Activated CD8-positive, alpha-beta T cell treated with anti-CD3 and anti-CD28 coated beads for 36 hours (primary cell): ENCODE results near the gene ACTR1A. TPM values are rescaled to one million over a fixed set of nuclear protein-coding genes. Genes with fewer than 3 reads are reported as not detected.

Experiments used
- ATAC-seq: fragments of 200-7000 bp; cut with Tn5 transposase; one replicate; pipeline ENCODE4 v1.10.0; 2021; ENCODE audit warnings: mild to moderate bottlenecking, moderate library complexity
- CTCF ChIA-PET: fragments of 350-600 bp; sonication (Branson Sonifier 250); formaldehyde crosslinking; loops from one replicate; lab custom pipeline; 2021; ENCODE audit warnings: antibody characterized with exemption; lab: Charles Lee
- POLR2A ChIA-PET: fragments of 350-600 bp; sonication (Branson Sonifier 250); formaldehyde crosslinking; loops from one replicate; lab custom pipeline; 2021; ENCODE audit warnings: antibody characterized with exemption; lab: Charles Lee
- DNase-seq: peaks from one replicate; pipeline ENCODE4 v3.0.0-alpha.2; 2020
- H3K27ac Mint-ChIP-seq: one replicate; pipeline ENCODE4 v1.8.0; 2021; ENCODE audit warnings: mild to moderate bottlenecking, mixed read lengths
- H3K27me3 Mint-ChIP-seq: one replicate; pipeline ENCODE4 v1.8.0; 2021; ENCODE audit warnings: mixed read lengths
- H3K36me3 Mint-ChIP-seq: one replicate; pipeline ENCODE4 v1.8.0; 2021; ENCODE audit warnings: low read depth, mixed read lengths
- H3K4me1 Mint-ChIP-seq: one replicate; pipeline ENCODE4 v1.8.0; 2021; ENCODE audit warnings: low read depth, mixed read lengths
- H3K4me3 Mint-ChIP-seq: one replicate; pipeline ENCODE4 v1.8.0; 2021; ENCODE audit warnings: mild to moderate bottlenecking, moderate library complexity, mixed read lengths
- H3K9me3 Mint-ChIP-seq: one replicate; pipeline ENCODE4 v1.8.0; 2021; ENCODE audit warnings: mixed read lengths
- intact Hi-C: fragments of 100-400 bp; cut with micrococcal nuclease; formaldehyde crosslinking; loops from one replicate; pipeline ENCODE4 v1.10.0; 2022
- total RNA-seq, 2 experiments: library from RNA; stranded (reverse); gene quantifications; one replicate each; pipeline ENCODE4 v1.2.3, GENCODE V29; 2021
- TF ChIP-seq, protein P1 (sequence below): fragments of 200-600 bp; IDR thresholded peaks from one replicate; pipeline ENCODE4 v1.8.0; 2022; ENCODE audit warnings: antibody characterized with exemption, mild to moderate bottlenecking

The ACTR1A gene
- total RNA-seq, 2 experiments from 2014 or later = 47.1 to 51.3 TPM

- Mint-ChIP-seq H3K9me3 (no peaks in the 10 kb centered on the region), H3K27me3 (no peaks in the 10 kb centered on the region), H3K36me3 (no peaks in the 10 kb centered on the region), H3K4me1 (peaks cover 19% of the 10 kb centered on the region), H3K27ac (no peak overlapping the region), H3K4me3 (no peak overlapping the region)
- no peak for ATAC-seq
- POLR2A ChIA-PET = interaction anchor here (0.6 to 3.1 kb wide), 4 partner anchors 55 to 446 kb away, joined by 3 to 15 read pairs (median 5); no protein-coding TSS in a partner anchor
- CTCF ChIA-PET = interaction anchor here (0.8 to 5.4 kb wide), 14 partner anchors 15 to 274 kb away, joined by 3 to 84 read pairs (median 4); partner anchors contain the start of gene TRIM8
- intact Hi-C loops = no loop called here
- TF ChIP-seq, protein P1, sequence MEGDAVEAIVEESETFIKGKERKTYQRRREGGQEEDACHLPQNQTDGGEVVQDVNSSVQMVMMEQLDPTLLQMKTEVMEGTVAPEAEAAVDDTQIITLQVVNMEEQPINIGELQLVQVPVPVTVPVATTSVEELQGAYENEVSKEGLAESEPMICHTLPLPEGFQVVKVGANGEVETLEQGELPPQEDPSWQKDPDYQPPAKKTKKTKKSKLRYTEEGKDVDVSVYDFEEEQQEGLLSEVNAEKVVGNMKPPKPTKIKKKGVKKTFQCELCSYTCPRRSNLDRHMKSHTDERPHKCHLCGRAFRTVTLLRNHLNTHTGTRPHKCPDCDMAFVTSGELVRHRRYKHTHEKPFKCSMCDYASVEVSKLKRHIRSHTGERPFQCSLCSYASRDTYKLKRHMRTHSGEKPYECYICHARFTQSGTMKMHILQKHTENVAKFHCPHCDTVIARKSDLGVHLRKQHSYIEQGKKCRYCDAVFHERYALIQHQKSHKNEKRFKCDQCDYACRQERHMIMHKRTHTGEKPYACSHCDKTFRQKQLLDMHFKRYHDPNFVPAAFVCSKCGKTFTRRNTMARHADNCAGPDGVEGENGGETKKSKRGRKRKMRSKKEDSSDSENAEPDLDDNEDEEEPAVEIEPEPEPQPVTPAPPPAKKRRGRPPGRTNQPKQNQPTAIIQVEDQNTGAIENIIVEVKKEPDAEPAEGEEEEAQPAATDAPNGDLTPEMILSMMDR = no peak
- no peak for DNase-seq
Observed at GRCh38 chr10:102505462-102506115, 3.1 kb upstream of the ACTR1A start.

DNA sequence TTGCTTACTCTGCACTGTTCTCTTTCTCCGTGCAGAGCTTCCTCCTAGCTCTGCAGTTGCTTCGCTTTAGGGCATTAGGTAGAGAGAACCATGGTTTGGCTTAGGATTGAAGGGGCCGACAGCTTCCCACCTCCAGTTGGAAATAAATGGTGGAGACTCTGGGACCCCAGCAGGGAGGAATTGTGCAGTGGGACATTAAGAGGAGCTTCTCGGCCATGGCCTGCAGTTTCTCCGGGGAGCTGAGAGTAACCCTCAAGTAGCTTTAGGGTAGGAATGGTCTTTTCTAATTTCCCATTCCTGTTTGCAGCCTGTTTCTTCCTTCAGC lies 2.4 kb upstream of the ACTR1A start:
- intact Hi-C loops = loop anchor here (5.0 kb wide), 1 partner anchor 92 kb away; no protein-coding TSS in a partner anchor
- Mint-ChIP-seq H3K4me3 (no peak overlapping the region), H3K9me3 (no peaks in the 10 kb centered on the region), H3K27me3 (no peaks in the 10 kb centered on the region), H3K27ac (no peak overlapping the region), H3K36me3 (no peaks in the 10 kb centered on the region), H3K4me1 (peaks cover 20% of the 10 kb centered on the region)
- POLR2A ChIA-PET = interaction anchor here (0.6 to 3.1 kb wide), 6 partner anchors 8 to 446 kb away, joined by 3 to 15 read pairs (median 4); no protein-coding TSS in a partner anchor
- TF ChIP-seq, protein P1 = no peak
- CTCF ChIA-PET = interaction anchor here (0.6 to 5.4 kb wide), 21 partner anchors 8 to 335 kb away, joined by 3 to 84 read pairs (median 4); partner anchors contain the start of gene TRIM8
- DNase-seq (no peak), ATAC-seq (no peak)

DNA sequence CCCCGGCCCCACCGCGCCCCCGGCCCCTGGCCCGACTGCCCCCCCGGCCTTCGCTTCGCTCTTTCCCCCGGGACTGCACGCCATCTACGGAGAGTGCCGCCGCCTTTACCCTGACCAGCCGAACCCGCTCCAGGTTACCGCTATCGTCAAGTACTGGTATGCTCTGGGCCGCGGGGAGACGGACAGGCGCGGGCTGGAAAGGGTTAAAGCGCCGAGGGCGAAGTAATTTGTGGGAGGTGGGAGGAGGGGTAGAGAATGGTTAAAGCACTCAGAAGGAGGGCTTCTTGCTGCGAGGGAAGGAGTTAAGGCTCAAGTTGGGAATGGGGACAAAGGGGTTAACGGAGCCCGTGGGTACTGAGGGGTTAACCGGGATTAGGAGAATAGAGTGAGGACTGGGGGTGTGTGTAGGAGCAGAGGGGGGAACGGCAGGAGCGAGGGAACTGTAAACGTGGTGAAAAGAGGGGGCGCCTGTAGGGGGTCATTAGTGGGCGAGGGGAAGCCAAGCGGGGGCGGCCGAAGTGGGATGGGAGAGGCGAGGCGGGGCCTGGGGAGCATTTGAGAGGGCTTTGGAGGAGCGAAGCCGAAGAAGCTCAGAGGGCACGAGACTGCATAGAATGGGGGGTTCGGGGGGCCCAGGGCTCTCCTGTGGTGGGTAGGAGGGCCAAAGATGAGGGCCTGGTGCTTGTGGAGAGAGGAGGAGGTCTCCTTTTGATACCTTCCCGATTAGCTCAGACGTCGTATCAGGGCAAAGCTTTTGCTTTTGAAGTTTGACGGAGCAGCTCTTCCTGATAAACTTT lies 1.9 kb upstream of the ACTR1A start:
- Mint-ChIP-seq H3K4me1 (peaks cover 21% of the 10 kb centered on the region), H3K9me3 (no peaks in the 10 kb centered on the region), H3K27ac (peak overlapping the region; percentile 84), H3K36me3 (no peaks in the 10 kb centered on the region), H3K4me3 (no peak overlapping the region), H3K27me3 (no peaks in the 10 kb centered on the region)
- ATAC-seq (no peak), DNase-seq (peak; percentile 42)
- POLR2A ChIA-PET = interaction anchor here (0.7 to 3.1 kb wide), 5 partner anchors 9 to 111 kb away, joined by 4 to 15 read pairs (median 5); no protein-coding TSS in a partner anchor
- CTCF ChIA-PET = interaction anchor here (0.6 to 5.4 kb wide), 39 partner anchors 9 to 358 kb away, joined by 3 to 84 read pairs (median 4); partner anchors contain the start of genes C10orf95 and TRIM8
- intact Hi-C loops = loop anchor here (5.0 kb wide), 1 partner anchor 93 kb away; no protein-coding TSS in a partner anchor
- TF ChIP-seq, protein P1 = no peak

DNA sequence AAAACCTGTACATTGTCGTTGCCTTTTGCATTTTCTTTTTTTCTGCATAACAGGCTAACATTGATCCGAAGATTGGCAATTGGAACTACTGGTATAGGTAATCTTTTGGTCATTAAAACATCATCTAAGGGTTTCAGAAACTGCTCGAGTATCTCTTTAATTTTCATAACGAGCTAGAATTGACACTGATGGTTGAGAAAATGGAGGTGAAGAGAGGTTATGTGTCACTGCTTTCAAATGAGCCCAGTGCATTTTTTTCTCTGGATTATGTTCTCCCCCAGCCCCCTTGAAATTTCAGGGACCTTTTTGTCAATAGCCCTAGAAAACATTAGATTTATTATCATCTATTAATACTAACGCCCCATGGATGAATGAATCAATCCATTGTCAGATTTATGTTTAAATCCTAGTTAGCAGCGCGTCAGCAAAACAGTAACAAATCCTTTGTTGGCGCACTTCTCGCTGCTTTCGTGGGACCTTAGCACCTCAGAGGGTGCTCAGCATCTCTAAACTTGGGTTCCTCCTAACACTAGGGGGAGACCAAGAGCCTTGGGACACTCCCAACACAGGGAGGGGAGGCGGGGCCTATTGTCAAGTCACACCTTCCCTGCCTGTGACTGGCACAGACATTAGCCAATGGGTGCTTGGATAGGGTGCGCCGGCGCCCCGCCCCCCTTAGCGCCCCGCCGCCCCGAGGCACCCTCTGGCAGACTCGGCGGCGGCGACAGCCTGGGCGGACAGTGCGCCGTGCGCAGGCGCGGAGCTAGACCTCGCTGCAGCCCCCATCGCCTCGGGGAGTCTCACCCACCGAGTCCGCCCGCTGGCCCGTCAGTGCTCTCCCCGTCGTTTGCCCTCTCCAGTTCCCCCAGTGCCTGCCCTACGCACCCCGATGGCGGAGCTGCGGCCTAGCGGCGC lies 1.0 kb upstream of the ACTR1A start, which contains the start of gene SUFU:
SUFU (plus strand) TSS at position 709 of the 915 bp plus-strand sequence; CDS start at position 890, 181 bp downstream.
- intact Hi-C loops = loop anchor here (2.0 to 5.0 kb wide), 2 partner anchors 79 to 94 kb away; no protein-coding TSS in a partner anchor
- H3K27ac Mint-ChIP-seq = peak within 1 kb of the TSS; percentile 84
- H3K4me1 Mint-ChIP-seq = peaks cover 27% of the 10 kb centered on the region
- TF ChIP-seq, protein P1 = peak; percentile 82
- no peaks in the 10 kb centered on the region for H3K27me3 Mint-ChIP-seq
- peak; percentile 99 for DNase-seq
- no peak within 1 kb of the TSS for H3K4me3 Mint-ChIP-seq
- peak; percentile 78 for ATAC-seq
- no peaks in the 10 kb centered on the region for H3K9me3 Mint-ChIP-seq
- ChIA-PET POLR2A (interaction anchor here (0.6 to 3.1 kb wide), 8 partner anchors 29 to 110 kb away, joined by 3 to 15 read pairs (median 6); partner anchors contain the start of genes C10orf95 and FBXL15), CTCF (interaction anchor here (0.6 to 5.4 kb wide), 42 partner anchors 8 to 357 kb away, joined by 3 to 84 read pairs (median 3); partner anchors contain the start of genes ARL3, C10orf95 and TRIM8)
- no peaks in the 10 kb centered on the region for H3K36me3 Mint-ChIP-seq
